NOMO-1 treated with dmso at 0.1 percent for 144 hours (cell line): ENCODE measurements around the gene KCNH6.

ENCODE experiments used
- DNase-seq: peaks from one replicate; lab custom pipeline; 2025; ENCODE audit not compliant: unreplicated experiment; lab: John Stamatoyannopoulos, UW

The KCNH6 gene

GRCh38 chr17:63511331-63511730 lies 11.8 kb upstream of the KCNH6 start:
- no peak for DNase-seq

GRCh38 chr17:63512388-63512787 lies 10.8 kb upstream of the KCNH6 start:
- no peak for DNase-seq

GRCh38 chr17:63512896-63513644 lies 10.1 kb upstream of the KCNH6 start:
- DNase-seq, result no peak

- no peak for DNase-seq
Measured at GRCh38 chr17:63514477-63514876, 8.7 kb upstream of the KCNH6 start.

- DNase-seq, result no peak
Measured at GRCh38 chr17:63514974-63515373, 8.2 kb upstream of the KCNH6 start.

DNA sequence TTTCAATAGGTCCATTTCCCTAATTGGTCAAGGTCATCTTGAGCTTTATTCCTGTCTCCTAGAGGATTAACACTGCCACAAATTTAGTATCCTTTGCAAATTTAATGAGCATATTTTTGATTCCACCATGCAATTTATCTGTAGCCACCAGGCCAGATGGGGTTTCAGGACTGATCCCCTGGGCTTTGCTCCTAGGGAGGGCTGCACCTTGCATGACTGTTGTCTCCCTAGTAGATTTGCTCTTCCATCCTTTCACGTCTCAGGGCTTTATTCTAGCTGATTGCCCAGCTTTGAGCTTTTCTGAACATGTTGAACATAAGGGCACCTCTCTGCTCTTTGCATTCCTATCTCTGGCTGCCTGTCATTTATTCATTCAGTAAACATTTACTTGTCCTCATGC lies 7.7 kb upstream of the KCNH6 start:
- DNase-seq, result no peak

GRCh38 chr17:63516910-63517824 lies 6.0 kb upstream of the KCNH6 start:
- DNase-seq, result no peak

- no peak for DNase-seq
Measured at GRCh38 chr17:63517825-63518534, 5.2 kb upstream of the KCNH6 start.

DNA sequence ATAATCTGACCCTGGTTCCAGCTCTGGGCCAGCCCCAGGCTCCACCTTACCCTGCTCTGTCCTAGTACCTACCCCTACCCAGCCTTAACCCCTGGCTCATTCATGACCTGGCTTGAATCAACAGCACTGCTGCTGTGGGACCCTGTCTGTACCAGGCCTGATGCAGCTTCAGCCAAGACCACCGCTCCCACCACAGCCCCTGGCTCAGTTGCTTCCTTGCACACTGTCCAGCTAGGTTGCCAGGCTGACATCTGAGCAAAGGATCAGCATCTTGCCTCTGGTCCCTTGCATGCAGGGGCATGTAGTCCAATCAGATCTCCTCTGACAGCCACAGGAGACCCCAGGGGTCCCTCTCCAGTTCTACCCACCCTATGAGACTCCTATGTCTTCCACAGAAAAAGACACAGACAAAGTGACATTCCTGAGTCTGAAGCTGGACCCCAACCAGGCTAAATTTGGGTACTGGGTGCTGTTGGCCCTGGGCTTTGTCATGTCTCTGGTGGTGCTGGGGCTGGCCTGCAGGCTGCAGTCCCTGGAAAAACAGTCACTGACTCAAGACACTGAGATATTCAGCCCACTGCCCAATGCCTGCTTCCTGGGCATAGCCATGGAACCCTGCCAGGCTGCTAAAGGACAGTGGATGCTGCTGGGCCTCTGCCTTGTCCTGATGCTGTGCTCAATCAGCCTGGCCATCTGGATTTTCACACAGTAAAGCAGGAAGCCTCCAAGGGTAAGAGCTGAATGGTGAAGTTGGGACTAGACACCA lies 3.9 kb upstream of the KCNH6 start:
- DNase-seq, result no peak

DNA sequence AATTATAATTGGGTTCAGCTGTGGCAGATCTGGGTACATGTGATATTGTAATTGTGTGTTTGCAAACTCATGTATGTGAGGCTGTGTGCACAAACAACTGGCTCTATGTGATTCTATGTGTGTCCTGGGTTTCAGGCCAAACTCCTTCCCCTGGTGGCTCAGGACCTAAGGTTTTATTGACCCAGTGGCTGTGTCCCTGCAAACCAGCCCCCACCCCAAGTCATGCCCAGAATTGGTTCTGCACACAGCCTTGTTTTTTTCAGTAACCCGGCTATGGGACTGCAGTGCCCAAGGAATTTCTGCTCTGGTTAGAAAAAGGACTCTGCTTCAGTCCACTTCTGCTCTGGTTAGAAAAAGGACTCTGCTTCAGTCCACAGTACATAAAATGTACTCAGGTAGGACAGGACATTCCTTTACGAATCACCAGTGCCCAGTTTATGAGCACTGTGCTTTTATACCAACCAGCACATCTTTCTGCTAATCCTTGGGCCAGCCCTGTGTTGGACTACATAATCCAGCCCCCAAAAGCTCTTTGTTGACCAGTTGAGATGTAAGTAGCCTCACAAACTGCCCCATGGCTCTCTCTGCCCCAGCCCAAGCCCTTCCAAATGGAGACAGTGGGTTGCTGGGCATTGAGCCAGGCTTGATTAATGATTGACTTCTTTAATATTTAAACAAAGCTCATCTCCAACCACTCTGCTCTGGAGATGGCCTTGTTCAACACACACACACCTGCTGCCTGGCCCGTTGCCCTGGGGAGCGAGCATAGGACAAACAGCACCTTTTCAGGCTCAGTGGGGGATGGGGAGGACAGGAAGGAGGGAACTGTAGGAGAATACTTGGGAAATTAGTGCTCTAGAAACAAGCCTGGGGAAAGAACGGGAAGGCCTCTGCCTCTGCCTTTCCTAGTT lies 2.9 kb upstream of the KCNH6 start:
- DNase-seq, result no peak

- DNase-seq, result no peak
Measured at GRCh38 chr17:63524051-63524450, 893 bp downstream of the KCNH6 start.

- DNase-seq, result no peak
Measured at GRCh38 chr17:63525190-63525946, 2.2 kb downstream of the KCNH6 start.

DNA sequence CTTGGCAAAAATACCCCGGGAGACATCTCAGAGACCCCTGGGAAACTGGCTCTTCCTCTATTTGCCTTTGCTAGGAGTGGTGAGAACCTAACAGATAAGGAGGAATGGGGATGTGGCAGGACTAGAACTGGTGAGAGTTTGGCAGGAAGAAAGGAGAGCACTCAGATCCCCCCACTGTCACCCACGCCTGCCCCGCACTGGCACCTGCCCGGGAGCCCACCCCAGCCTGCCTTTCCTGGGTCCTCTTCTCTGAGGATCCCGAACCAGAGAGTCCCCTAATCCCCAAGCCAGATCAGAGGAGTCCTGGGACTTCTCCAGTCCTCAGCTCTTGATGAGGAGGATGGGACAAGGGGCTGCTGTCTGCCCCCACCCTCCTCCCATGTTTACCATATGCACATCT lies 3.7 kb downstream of the KCNH6 start:
- DNase-seq, result no peak

- no peak for DNase-seq
Measured at GRCh38 chr17:63528183-63528582, 5.0 kb downstream of the KCNH6 start.

- no peak for DNase-seq
Measured at GRCh38 chr17:63529711-63530556, 6.8 kb downstream of the KCNH6 start.

- no peak for DNase-seq
Measured at GRCh38 chr17:63530557-63531021, 7.4 kb downstream of the KCNH6 start.

GRCh38 chr17:63531022-63531965 lies 8.1 kb downstream of the KCNH6 start:
- DNase-seq, result no peak
